T1000 (cell line): ENCODE data around the gene HOXD10.
A peak's percentile ranks its signal among the peaks of the same experiment; 100 is the strongest.

ENCODE experiments used
- DNase-seq: peaks from one replicate; lab custom pipeline; 2025; ENCODE audit warnings: mixed read lengths; lab: John Stamatoyannopoulos, UW

HOXD10 gene

GRCh38 chr2:176096243-176096985 lies 20.2 kb upstream of the HOXD10 start:
- no peak for DNase-seq

GRCh38 chr2:176096986-176097819 lies 19.4 kb upstream of the HOXD10 start:
- DNase-seq: peak; percentile 57

GRCh38 chr2:176097820-176098365 lies 18.7 kb upstream of the HOXD10 start:
- DNase-seq: no peak

- no peak for DNase-seq
Measured at GRCh38 chr2:176098366-176099158, 18.0 kb upstream of the HOXD10 start.

- DNase-seq: no peak
Measured at GRCh38 chr2:176099159-176099727, 17.3 kb upstream of the HOXD10 start.

- no peak for DNase-seq
Measured at GRCh38 chr2:176099728-176100546, 16.6 kb upstream of the HOXD10 start, which contains the start of gene HOXD12. Gene HOXD12, plus strand, starts transcription at chr2:176099795. Its CDS starts 7 bp downstream, at chr2:176099802.

- no peak for DNase-seq
Measured at GRCh38 chr2:176100547-176101140, 15.9 kb upstream of the HOXD10 start.

GRCh38 chr2:176101216-176101830 lies 15.3 kb upstream of the HOXD10 start:
- no peak for DNase-seq

- no peak for DNase-seq
Measured at GRCh38 chr2:176101842-176102241, 14.7 kb upstream of the HOXD10 start.

- DNase-seq: no peak
Measured at GRCh38 chr2:176102309-176102866, 14.2 kb upstream of the HOXD10 start.

GRCh38 chr2:176103194-176103593 lies 13.4 kb upstream of the HOXD10 start:
- DNase-seq: no peak

- DNase-seq: no peak
Measured at GRCh38 chr2:176103742-176104315, 12.7 kb upstream of the HOXD10 start.

GRCh38 chr2:176104316-176105077 lies 12.1 kb upstream of the HOXD10 start:
- no peak for DNase-seq

GRCh38 chr2:176105078-176105729 lies 11.4 kb upstream of the HOXD10 start:
- DNase-seq: no peak

- DNase-seq: no peak
Measured at GRCh38 chr2:176105730-176106580, 10.6 kb upstream of the HOXD10 start.

GRCh38 chr2:176106581-176107539 lies 9.7 kb upstream of the HOXD10 start, which contains the start of gene HOXD11:
Gene HOXD11, plus strand, starts transcription at chr2:176107280. Its CDS starts 76 bp downstream, at chr2:176107356.
- DNase-seq: no peak
